Neural crest cell (in vitro differentiated cells): ENCODE results near the gene LSM2. TPM values are rescaled to one million over a fixed set of nuclear protein-coding genes. Genes with fewer than 3 reads are reported as not detected.
A peak's percentile ranks its signal among the peaks of the same experiment; 100 is the strongest.

Experiments
- DNase-seq: peaks from one replicate; pipeline ENCODE4 v3.0.0; 2021; ENCODE audit warnings: low read depth, mixed read lengths, low spot score
- H3K27ac Mint-ChIP-seq: one replicate; pipeline ENCODE4 v1.8.0; 2021; ENCODE audit warnings: mild to moderate bottlenecking, mixed read lengths; ENCODE audit not compliant: unreplicated experiment
- H3K27me3 Mint-ChIP-seq: 2 replicates; pipeline ENCODE4 v1.8.0; 2021; ENCODE audit warnings: low read depth, mild to moderate bottlenecking, mixed read lengths
- H3K36me3 Mint-ChIP-seq: 2 replicates; pipeline ENCODE4 v1.8.0; 2021; ENCODE audit warnings: low read depth, mild to moderate bottlenecking, mixed read lengths
- H3K4me1 Mint-ChIP-seq: 2 replicates; pipeline ENCODE4 v1.8.0; 2021; ENCODE audit warnings: mixed read lengths
- H3K4me3 Mint-ChIP-seq: one replicate; pipeline ENCODE4 v1.8.0; 2021; ENCODE audit warnings: mild to moderate bottlenecking, mixed read lengths
- H3K9me3 Mint-ChIP-seq: 2 replicates; pipeline ENCODE4 v1.8.0; 2021; ENCODE audit warnings: mixed read lengths
- total RNA-seq: library from RNA; stranded (reverse); gene quantifications from 2 replicates; pipeline ENCODE4 v1.2.1, GENCODE V29; 2021
- TF ChIP-seq, protein P1 (sequence below): fragments of 200-600 bp; sonication (generic); conservative IDR thresholded peaks from 2 replicates; pipeline ENCODE4 v1.5.0; 2021; ENCODE audit warnings: antibody characterized with exemption, mild to moderate bottlenecking

The LSM2 gene
- total RNA-seq, 1 donor from 2014 or later, result 135 TPM

DNA sequence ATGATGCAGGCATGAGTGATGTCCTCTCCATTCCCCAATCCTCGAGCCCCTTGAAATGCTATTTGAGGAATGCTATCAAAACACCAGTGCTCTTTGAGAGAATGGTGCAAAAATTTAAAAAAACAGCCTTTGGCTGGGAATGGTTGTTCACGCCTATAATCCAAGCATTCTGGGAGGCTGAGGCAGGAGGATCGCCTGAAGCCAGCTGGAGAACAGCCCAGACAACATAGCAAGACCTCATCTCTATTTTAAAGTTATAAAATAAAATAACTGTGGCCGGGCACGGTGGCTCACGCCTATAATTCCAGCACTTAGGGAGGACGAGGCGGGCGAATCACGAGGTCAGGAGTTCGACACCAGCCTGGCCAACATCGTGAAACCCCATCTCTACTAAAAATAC, 7.0 kb downstream of the LSM2 start:
- TF ChIP-seq, protein P1, sequence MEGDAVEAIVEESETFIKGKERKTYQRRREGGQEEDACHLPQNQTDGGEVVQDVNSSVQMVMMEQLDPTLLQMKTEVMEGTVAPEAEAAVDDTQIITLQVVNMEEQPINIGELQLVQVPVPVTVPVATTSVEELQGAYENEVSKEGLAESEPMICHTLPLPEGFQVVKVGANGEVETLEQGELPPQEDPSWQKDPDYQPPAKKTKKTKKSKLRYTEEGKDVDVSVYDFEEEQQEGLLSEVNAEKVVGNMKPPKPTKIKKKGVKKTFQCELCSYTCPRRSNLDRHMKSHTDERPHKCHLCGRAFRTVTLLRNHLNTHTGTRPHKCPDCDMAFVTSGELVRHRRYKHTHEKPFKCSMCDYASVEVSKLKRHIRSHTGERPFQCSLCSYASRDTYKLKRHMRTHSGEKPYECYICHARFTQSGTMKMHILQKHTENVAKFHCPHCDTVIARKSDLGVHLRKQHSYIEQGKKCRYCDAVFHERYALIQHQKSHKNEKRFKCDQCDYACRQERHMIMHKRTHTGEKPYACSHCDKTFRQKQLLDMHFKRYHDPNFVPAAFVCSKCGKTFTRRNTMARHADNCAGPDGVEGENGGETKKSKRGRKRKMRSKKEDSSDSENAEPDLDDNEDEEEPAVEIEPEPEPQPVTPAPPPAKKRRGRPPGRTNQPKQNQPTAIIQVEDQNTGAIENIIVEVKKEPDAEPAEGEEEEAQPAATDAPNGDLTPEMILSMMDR, result no peak
- Mint-ChIP-seq H3K36me3 (peaks cover 5% of the 10 kb centered on the region), H3K27ac (no peak overlapping the region), H3K27me3 (no peaks in the 10 kb centered on the region), H3K4me1 (peaks cover 15% of the 10 kb centered on the region), H3K4me3 (no peak overlapping the region), H3K9me3 (no peaks in the 10 kb centered on the region)
- no peak for DNase-seq

DNA sequence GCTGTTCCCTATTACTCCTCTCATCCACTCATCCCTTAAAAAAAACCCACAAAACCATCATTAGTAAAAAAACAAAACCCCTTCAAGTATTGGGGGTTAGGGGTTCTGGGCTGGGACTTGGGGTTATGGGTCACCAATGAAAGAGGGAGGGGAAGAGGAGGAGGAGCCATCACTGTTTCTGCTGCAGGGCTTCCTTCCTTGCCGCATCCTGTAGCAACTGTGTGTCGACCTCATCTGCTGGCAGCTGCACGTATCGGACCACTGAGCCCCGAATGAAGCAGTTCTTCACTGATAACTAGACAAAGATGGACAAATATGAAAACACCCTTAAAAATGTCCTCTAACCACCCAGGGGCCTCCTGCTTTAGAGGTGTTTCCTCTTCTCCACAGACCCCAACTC, 9.2 kb downstream of the LSM2 start:
- Mint-ChIP-seq H3K9me3 (no peaks in the 10 kb centered on the region), H3K27me3 (no peaks in the 10 kb centered on the region), H3K36me3 (peaks cover 9% of the 10 kb centered on the region), H3K4me1 (peaks cover 23% of the 10 kb centered on the region), H3K4me3 (peak overlapping the region; percentile 77), H3K27ac (no peak overlapping the region)
- TF ChIP-seq, protein P1, result no peak
- no peak for DNase-seq

DNA sequence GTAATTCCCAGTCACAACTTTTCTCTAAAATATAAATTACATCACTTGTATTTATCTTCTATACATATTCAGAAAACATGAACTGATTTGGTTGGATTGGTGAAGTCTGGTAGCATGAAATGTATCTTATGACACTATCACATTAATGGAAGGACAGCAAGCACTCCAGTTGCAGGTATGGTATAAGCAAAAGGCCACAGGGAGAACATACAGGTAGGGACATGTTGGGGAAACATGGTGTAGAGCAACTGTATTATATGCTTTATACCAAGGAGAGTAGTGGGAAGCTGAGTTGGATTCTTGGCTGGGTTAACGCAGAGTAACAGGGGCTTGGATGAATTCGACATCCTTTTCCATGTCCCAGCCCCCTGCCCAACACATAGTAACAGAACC, 9.8 kb downstream of the LSM2 start:
- Mint-ChIP-seq H3K27ac (no peak overlapping the region), H3K4me3 (peak overlapping the region; percentile 77), H3K36me3 (peaks cover 9% of the 10 kb centered on the region), H3K27me3 (no peaks in the 10 kb centered on the region), H3K4me1 (peaks cover 23% of the 10 kb centered on the region), H3K9me3 (no peaks in the 10 kb centered on the region)
- no peak for DNase-seq
- TF ChIP-seq, protein P1, result no peak

DNA sequence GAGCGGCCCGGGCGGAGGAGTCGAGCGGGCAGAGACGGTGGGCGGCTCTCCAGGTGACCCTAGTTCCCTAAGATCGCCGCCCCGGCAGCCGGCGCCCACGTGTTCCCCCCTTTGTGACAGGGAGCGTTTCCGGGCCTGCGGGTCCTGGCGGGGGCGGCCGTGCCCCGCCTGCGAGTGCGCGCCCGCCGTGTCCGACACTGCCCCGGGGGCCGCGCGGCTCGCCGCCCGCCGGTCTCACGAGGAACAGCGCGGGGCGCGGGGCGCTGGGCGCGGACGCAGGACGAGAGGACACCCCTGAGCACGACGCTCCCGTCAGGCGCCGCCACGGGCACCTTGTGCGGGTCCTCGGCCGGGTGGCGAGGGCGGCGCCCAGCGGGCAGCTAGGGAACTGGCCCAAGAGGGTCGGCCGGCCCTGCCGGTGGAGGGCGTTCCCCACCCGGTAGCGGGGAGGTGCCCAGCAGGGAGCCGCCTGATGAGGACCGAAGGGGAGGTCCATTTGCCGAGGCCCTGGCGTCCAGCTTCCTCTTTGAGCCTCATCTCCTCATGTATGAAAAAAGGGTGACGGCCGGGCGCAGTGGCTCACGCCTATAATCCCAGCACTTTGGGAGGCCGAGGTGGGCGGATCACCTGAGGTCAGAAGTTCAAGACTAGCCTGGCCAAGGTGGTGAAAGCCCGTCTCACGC, 11.0 kb downstream of the LSM2 start, which contains the start of gene VARS1:
TSS of gene VARS1 (minus strand) at position 137 of the 683 bp plus-strand sequence. CDS start 535 bp downstream, outside the sequence.
- H3K27ac Mint-ChIP-seq, result peak within 1 kb of the TSS; percentile 100
- no peaks in the 10 kb centered on the region for H3K9me3 Mint-ChIP-seq
- H3K27me3 Mint-ChIP-seq, result no peaks in the 10 kb centered on the region
- H3K4me3 Mint-ChIP-seq, result peak within 1 kb of the TSS; percentile 99
- peaks cover 28% of the 10 kb centered on the region for H3K4me1 Mint-ChIP-seq
- peak; percentile 86 for DNase-seq
- TF ChIP-seq, protein P1, result peak; percentile 78
- peaks cover 8% of the 10 kb centered on the region for H3K36me3 Mint-ChIP-seq

DNA sequence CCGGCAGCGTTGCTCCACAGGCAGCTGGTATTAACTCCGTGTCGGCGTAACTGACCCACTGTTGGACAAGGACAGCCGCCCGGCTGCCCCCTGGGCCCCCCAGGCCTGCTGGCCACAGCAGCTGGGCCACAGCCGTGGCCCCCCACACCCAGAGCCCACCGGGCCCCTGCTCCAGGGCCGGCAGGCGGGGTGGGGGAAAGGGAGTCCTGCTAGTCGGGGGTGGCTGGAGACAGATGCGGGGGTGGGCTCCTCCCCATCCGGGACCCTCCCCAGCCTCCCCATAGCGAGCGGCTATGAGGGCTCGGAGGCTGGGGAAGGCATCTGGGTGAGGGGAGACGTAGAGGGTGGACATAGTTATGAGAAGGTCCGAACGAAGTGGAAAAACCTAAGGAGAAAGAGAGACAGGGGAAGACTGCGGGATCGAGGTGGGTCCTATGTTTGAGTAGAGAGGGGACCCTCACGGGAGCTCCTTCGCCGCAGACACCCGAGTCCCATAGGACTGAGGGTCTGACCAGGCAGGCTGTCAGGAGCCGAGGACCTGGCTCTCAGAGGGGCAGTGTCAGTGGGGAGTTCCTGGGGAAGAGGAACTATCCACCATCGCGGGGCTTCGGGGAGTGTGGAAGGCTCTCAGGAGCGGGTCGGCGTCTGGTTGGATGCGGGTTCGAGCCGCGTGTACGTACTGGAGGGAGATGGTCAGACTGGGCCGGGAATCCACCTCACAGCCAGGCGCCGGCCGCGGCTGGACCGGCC, 11.7 kb downstream of the LSM2 start:
- Mint-ChIP-seq H3K4me3 (peak overlapping the region; percentile 99), H3K9me3 (no peaks in the 10 kb centered on the region), H3K4me1 (peaks cover 28% of the 10 kb centered on the region), H3K27ac (peak overlapping the region; percentile 100), H3K36me3 (peaks cover 10% of the 10 kb centered on the region), H3K27me3 (no peaks in the 10 kb centered on the region)
- DNase-seq, result no peak
- TF ChIP-seq, protein P1, result no peak
